Astrocyte of the spinal cord (primary cell): ENCODE measurements around the gene ARAF.

Source experiments
- DNase-seq: peaks from one replicate; pipeline ENCODE4 v3.0.0; 2011; ENCODE audit warnings: low read depth, low spot score
- H3K4me3 ChIP-seq: 2 replicates; pipeline ENCODE4 v1.5.1; 2011; ENCODE audit warnings: low read depth, mild to moderate bottlenecking, low read length, moderate library complexity
- CTCF ChIP-seq: IDR thresholded peaks from 2 replicates; pipeline ENCODE4 v1.5.1; 2012; ENCODE audit warnings: low read depth, mild to moderate bottlenecking, low read length, inconsistent platforms
- in situ Hi-C: cut with HindIII; loops from 2 replicates; pipeline ENCODE4 v1.10.0; 2017; ENCODE audit warnings: low sequenced_read_pairs

The ARAF gene

DNA sequence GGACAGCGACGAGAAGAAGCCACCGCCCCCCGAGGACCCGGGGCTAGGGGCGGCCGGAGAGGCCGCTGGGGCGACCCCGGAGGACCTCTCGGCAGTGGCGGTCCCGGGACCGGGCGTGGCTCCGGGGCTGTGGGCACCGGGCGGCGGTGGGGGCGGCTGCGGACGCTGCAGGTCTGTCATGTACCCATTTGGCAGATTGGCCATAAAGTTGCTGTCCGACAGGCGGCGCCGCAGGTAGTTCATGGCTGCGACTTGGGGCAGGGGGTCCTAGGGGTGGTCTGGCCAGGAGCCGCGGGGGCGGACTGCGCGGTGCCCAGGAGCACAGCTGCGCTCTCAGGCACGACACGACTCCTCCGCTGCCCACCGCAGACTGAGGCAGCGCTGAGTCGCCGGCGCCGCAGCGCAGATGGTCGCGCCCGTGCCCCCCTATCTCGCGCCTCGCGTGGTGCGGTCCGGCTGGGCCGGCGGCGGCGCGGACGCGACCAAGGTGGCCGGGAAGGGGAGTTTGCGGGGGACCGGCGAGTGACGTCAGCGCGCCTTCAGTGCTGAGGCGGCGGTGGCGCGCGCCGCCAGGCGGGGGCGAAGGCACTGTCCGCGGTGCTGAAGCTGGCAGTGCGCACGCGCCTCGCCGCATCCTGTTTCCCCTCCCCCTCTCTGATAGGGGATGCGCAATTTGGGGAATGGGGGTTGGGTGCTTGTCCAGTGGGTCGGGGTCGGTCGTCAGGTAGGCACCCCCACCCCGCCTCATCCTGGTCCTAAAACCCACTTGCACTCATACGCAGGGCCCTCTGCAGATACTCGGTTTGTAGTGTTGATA is 58.7 kb downstream of the ARAF start, which contains the start of gene SYN1:
TSS of gene SYN1 (minus strand) at position 372 of the 817 bp plus-strand sequence. CDS start at position 243, 129 bp downstream.
- TF ChIP-seq CTCF, result no peak
- H3K4me3 ChIP-seq, result peak within 1 kb of the TSS; percentile 31
- DNase-seq, result peak; percentile 74
- in situ Hi-C loops, result no loop called here

DNA sequence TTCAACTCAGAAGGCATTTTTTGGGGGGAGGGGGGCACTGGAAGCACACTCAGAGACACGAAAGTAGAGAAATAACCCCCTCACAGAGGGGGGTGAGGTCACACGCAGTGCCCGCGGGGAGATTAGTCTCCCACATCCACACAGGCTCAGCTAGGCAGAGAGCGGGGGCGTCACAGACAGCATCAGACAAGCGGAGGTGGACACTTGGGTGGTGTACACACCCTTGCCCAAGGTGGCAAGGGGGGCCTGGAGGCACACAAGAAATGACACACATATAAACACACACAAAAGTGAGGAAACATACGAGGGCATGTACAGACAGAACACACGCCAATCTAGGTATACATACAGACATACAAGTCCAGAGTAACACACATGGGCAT is 59.3 kb downstream of the ARAF start:
- no peak for TF ChIP-seq CTCF
- DNase-seq, result no peak
- in situ Hi-C loops, result no loop called here
- H3K4me3 ChIP-seq, result no peak overlapping the region
